GM10248 (cell line): ENCODE measurements around the gene ERMP1.

Source experiments
- CTCF ChIA-PET: fragments of 300-600 bp; sonication (Branson Sonifier 250); formaldehyde crosslinking; extraction: SDS; loops from one replicate; lab custom pipeline; 2021; ENCODE audit warnings: antibody characterized with exemption; lab: Yijun Ruan, JAX
- POLR2A ChIA-PET: fragments of 350-650 bp; sonication (Branson Sonifier 250); formaldehyde crosslinking; extraction: SDS; loops from one replicate; lab custom pipeline; 2020; ENCODE audit warnings: antibody characterized with exemption; lab: Yijun Ruan, JAX
- DNase-seq: peaks from one replicate; pipeline ENCODE4 v3.0.0; 2012; ENCODE audit errors: extremely low spot score
- CTCF ChIP-seq: IDR thresholded peaks from 2 replicates; pipeline ENCODE4 v1.5.1; 2012; ENCODE audit warnings: mild to moderate bottlenecking, low read depth; ENCODE audit errors: extremely low read depth, missing control alignments, control extremely low read depth

ERMP1 gene

GRCh38 chr9:5841771-5842573 lies 9.1 kb upstream of the ERMP1 start:
- no peak for DNase-seq
- ChIA-PET POLR2A (interaction anchor here (0.5 to 0.6 kb wide), 2 partner anchors 126 to 129 kb away, joined by 3 read pairs; no protein-coding TSS in a partner anchor), CTCF (interaction anchor here (1.4 to 5.3 kb wide), 4 partner anchors 9 to 44 kb away, joined by 4 to 44 read pairs (median 8); partner anchors contain the start of gene ERMP1)
- TF ChIP-seq CTCF = no peak

- CTCF ChIA-PET = interaction anchor here (1.4 to 5.3 kb wide), 6 partner anchors 9 to 45 kb away, joined by 3 to 44 read pairs (median 4); partner anchors contain the start of gene ERMP1
- DNase-seq = no peak
- no peak for TF ChIP-seq CTCF
- POLR2A ChIA-PET = no interaction called here
These were observed 7.9 kb upstream of the ERMP1 start for GRCh38 chr9:5840788-5841187.

- TF ChIP-seq CTCF = no peak
- CTCF ChIA-PET = interaction anchor here (0.8 to 5.3 kb wide), 5 partner anchors 8 to 215 kb away, joined by 3 to 44 read pairs (median 4); partner anchors contain the start of gene ERMP1
- POLR2A ChIA-PET = no interaction called here
- no peak for DNase-seq
These were observed 6.6 kb upstream of the ERMP1 start for GRCh38 chr9:5839572-5839902.

GRCh38 chr9:5838884-5839571 lies 6.1 kb upstream of the ERMP1 start:
- POLR2A ChIA-PET = no interaction called here
- DNase-seq = no peak
- no peak for TF ChIP-seq CTCF
- CTCF ChIA-PET = interaction anchor here (0.8 to 5.3 kb wide), 5 partner anchors 7 to 215 kb away, joined by 3 to 44 read pairs (median 4); partner anchors contain the start of gene ERMP1

- DNase-seq = no peak
- TF ChIP-seq CTCF = no peak
- ChIA-PET POLR2A (interaction anchor here (0.6 to 0.7 kb wide), 2 partner anchors 33 to 208 kb away, joined by 3 to 5 read pairs; no protein-coding TSS in a partner anchor), CTCF (interaction anchor here (0.7 to 7.0 kb wide), 11 partner anchors 9 to 218 kb away, joined by 3 to 75 read pairs (median 5); no protein-coding TSS in a partner anchor)
These were observed 2.9 kb upstream of the ERMP1 start for GRCh38 chr9:5835808-5836207.

- no peak for DNase-seq
- ChIA-PET CTCF (interaction anchor here (0.9 to 7.0 kb wide), 11 partner anchors 10 to 52 kb away, joined by 3 to 75 read pairs (median 10); no protein-coding TSS in a partner anchor), POLR2A (no interaction called here)
- no peak for TF ChIP-seq CTCF
These were observed 1.3 kb upstream of the ERMP1 start for GRCh38 chr9:5834214-5834613.
